MM.1S (cell line): ENCODE results near the gene ARFGAP1.

Experiments used
- DNase-seq: peaks from one replicate; pipeline ENCODE4 v3.0.0-alpha.2; 2015
- H2AFZ ChIP-seq: fragments of 300-600 bp; sonication (generic); 2 replicates; pipeline ENCODE4 v1.6.0; 2016; ENCODE audit warnings: antibody characterized with exemption, low read length
- H3F3A ChIP-seq: fragments of 300-600 bp; sonication (generic); 2 replicates; pipeline ENCODE4 v1.6.1; 2016; ENCODE audit warnings: mild to moderate bottlenecking, antibody characterized with exemption, low read length, moderate library complexity, mixed read lengths; ENCODE audit not compliant: insufficient read depth
- H3K27ac ChIP-seq: fragments of 300-600 bp; sonication (generic); 2 replicates; pipeline ENCODE4 v1.5.1; 2016; ENCODE audit warnings: mild to moderate bottlenecking, low read length
- H3K27me3 ChIP-seq: fragments of 300-600 bp; sonication (generic); replicated peaks from 2 replicates; pipeline ENCODE4 v1.6.0; 2016; ENCODE audit warnings: low read length; ENCODE audit not compliant: insufficient read depth
- H3K36me3 ChIP-seq: fragments of 300-600 bp; sonication (generic); replicated peaks from 2 replicates; pipeline ENCODE4 v1.6.1; 2016; ENCODE audit warnings: mild to moderate bottlenecking, low read length, mixed read lengths; ENCODE audit not compliant: insufficient read depth
- H3K4me1 ChIP-seq: fragments of 300-600 bp; sonication (generic); 2 replicates; pipeline ENCODE4 v1.6.1; 2016; ENCODE audit warnings: low read length, mixed read lengths
- H3K4me2 ChIP-seq: fragments of 300-600 bp; sonication (generic); 2 replicates; pipeline ENCODE4 v1.6.0; 2016; ENCODE audit warnings: low read depth, low read length
- H3K4me3 ChIP-seq: fragments of 300-600 bp; sonication (generic); 2 replicates; pipeline ENCODE4 v1.5.1; 2016; ENCODE audit warnings: low read length, mixed read lengths
- H3K79me2 ChIP-seq: fragments of 300-600 bp; sonication (generic); 2 replicates; pipeline ENCODE4 v1.6.1; 2016; ENCODE audit warnings: mixed run types, low read length, mixed read lengths
- H3K9ac ChIP-seq: fragments of 300-600 bp; sonication (generic); 2 replicates; pipeline ENCODE4 v1.6.1; 2016; ENCODE audit warnings: low read length, mixed read lengths
- H3K9me2 ChIP-seq: fragments of 300-600 bp; sonication (generic); replicated peaks from 2 replicates; pipeline ENCODE4 v1.6.1; 2016; ENCODE audit warnings: mild to moderate bottlenecking, low read length, mixed read lengths; ENCODE audit not compliant: insufficient read depth
- H3K9me3 ChIP-seq: fragments of 300-600 bp; sonication (generic); replicated peaks from 2 replicates; pipeline ENCODE4 v1.6.1; 2016; ENCODE audit warnings: mild to moderate bottlenecking, low read length, mixed read lengths; ENCODE audit not compliant: insufficient read depth
- H4K20me1 ChIP-seq: fragments of 300-600 bp; sonication (generic); 2 replicates; pipeline ENCODE4 v1.6.1; 2016; ENCODE audit warnings: mild to moderate bottlenecking, low read length, moderate library complexity, mixed read lengths; ENCODE audit not compliant: insufficient read depth
- CTCF ChIP-seq: fragments of 300-600 bp; sonication (generic); IDR thresholded peaks from 2 replicates; pipeline ENCODE4 v1.5.1; 2016; ENCODE audit warnings: antibody characterized with exemption, low read length, mixed read lengths
- EZH2 ChIP-seq: fragments of 300-600 bp; sonication (generic); optimal IDR thresholded peaks from 2 replicates; pipeline ENCODE3; 2017; ENCODE audit warnings: low read depth, mild to moderate bottlenecking, antibody characterized with exemption, low read length, mixed read lengths
- EZH2phosphoT487 ChIP-seq: fragments of 300-600 bp; sonication (generic); IDR thresholded peaks from 2 replicates; pipeline ENCODE4 v1.6.1; 2018; ENCODE audit warnings: antibody characterized with exemption, low read length

Gene ARFGAP1

GRCh38 chr20:63306673-63307537, 34.3 kb downstream of the ARFGAP1 start:
- no peak overlapping the region for H3K9ac ChIP-seq
- H3K4me1 ChIP-seq, result no peaks in the 10 kb centered on the region
- no peak overlapping the region for H3K4me2 ChIP-seq
- no peaks in the 10 kb centered on the region for H3F3A ChIP-seq
- no peaks in the 10 kb centered on the region for H4K20me1 ChIP-seq
- H3K9me3 ChIP-seq, result no peaks in the 10 kb centered on the region
- H3K9me2 ChIP-seq, result no peaks in the 10 kb centered on the region
- no peak overlapping the region for H3K4me3 ChIP-seq
- H3K36me3 ChIP-seq, result no peaks in the 10 kb centered on the region
- no peak overlapping the region for H2AFZ ChIP-seq
- no peak for DNase-seq
- no peak overlapping the region for H3K27ac ChIP-seq
- no peaks in the 10 kb centered on the region for H3K79me2 ChIP-seq
- no peak for TF ChIP-seq EZH2
- no peak for TF ChIP-seq CTCF
- no peak for TF ChIP-seq EZH2phosphoT487
- peaks cover 72% of the 10 kb centered on the region for H3K27me3 ChIP-seq

- no peak for TF ChIP-seq EZH2phosphoT487
- TF ChIP-seq EZH2, result no peak
- no peak for TF ChIP-seq CTCF
- no peak for DNase-seq
- Histone ChIP-seq H3K9me3 (no peaks in the 10 kb centered on the region), H3K79me2 (no peaks in the 10 kb centered on the region), H3F3A (no peaks in the 10 kb centered on the region), H4K20me1 (no peaks in the 10 kb centered on the region), H3K9me2 (no peaks in the 10 kb centered on the region), H2AFZ (no peak overlapping the region), H3K36me3 (no peaks in the 10 kb centered on the region), H3K4me1 (no peaks in the 10 kb centered on the region), H3K9ac (no peak overlapping the region), H3K27me3 (peaks cover 71% of the 10 kb centered on the region), H3K4me2 (no peak overlapping the region), H3K4me3 (no peak overlapping the region), H3K27ac (no peak overlapping the region)
Observed at GRCh38 chr20:63307538-63308217, 35.1 kb downstream of the ARFGAP1 start.

- Histone ChIP-seq H3K79me2 (no peaks in the 10 kb centered on the region), H3K36me3 (no peaks in the 10 kb centered on the region), H3K9ac (no peak overlapping the region), H4K20me1 (no peaks in the 10 kb centered on the region), H3K4me1 (no peaks in the 10 kb centered on the region), H3K9me2 (no peaks in the 10 kb centered on the region), H3K4me3 (no peak overlapping the region), H3K27ac (no peak overlapping the region), H3F3A (no peaks in the 10 kb centered on the region), H3K27me3 (peaks cover 71% of the 10 kb centered on the region), H3K9me3 (no peaks in the 10 kb centered on the region), H3K4me2 (no peak overlapping the region), H2AFZ (no peak overlapping the region)
- DNase-seq, result no peak
- TF ChIP-seq EZH2 (no peak), EZH2phosphoT487 (no peak), CTCF (no peak)
Observed at GRCh38 chr20:63308218-63308911, 35.8 kb downstream of the ARFGAP1 start.
